Kidney (tissue), 14 donors: Measurements from ENCODE around the gene FBXW12. TPM values are rescaled to one million over a fixed set of nuclear protein-coding genes. Genes with fewer than 3 reads are reported as not detected.

ENCODE experiments used
- DNase-seq, 5 donors: peaks; one replicate each; pipeline ENCODE4 v3.0.0-alpha.2; 2013 to 2020
- FAIRE-seq: peaks from 2 replicates; lab custom pipeline; 2012; peaks lifted over from hg19 to GRCh38; lab: Jason Lieb, UNC
- H3K27ac ChIP-seq, 2 donors: one replicate each; pipeline ENCODE4 v1.7.0; 2013; ENCODE audit warnings: low read depth in 2 of 2, low read length in 2 of 2, inconsistent platforms in 1 of 2
- H3K27me3 ChIP-seq: one replicate; pipeline ENCODE4 v1.7.1; 2013; ENCODE audit warnings: low read length, inconsistent platforms; ENCODE audit not compliant: control insufficient read depth, insufficient read depth
- H3K36me3 ChIP-seq, 3 donors: one replicate each; pipeline versions ENCODE4 v1.7.0 to v1.7.1; 2013; ENCODE audit warnings: low read length in 3 of 3, control low read depth in 1 of 3, inconsistent platforms in 1 of 3; ENCODE audit not compliant: insufficient read depth in 3 of 3, control insufficient read depth in 2 of 3
- H3K4me1 ChIP-seq, 3 donors: one replicate each; pipeline versions ENCODE4 v1.7.0 to v1.7.1; 2013; ENCODE audit warnings: low read length in 3 of 3, inconsistent platforms in 1 of 3, low read depth in 1 of 3; ENCODE audit not compliant: control insufficient read depth in 2 of 3, insufficient read depth in 2 of 3
- H3K4me3 ChIP-seq, 3 donors: one replicate each; pipeline versions ENCODE4 v1.7.0 to v1.8.1; 2013; ENCODE audit warnings: low read length in 3 of 3, control low read depth in 1 of 3, inconsistent platforms in 1 of 3
- H3K9ac ChIP-seq, 3 donors: one replicate each; pipeline versions ENCODE4 v1.7.0 to v1.7.1; 2013; ENCODE audit warnings: low read length in 3 of 3, control low read depth in 1 of 3, inconsistent platforms in 1 of 3
- H3K9me3 ChIP-seq, 3 donors: one replicate each; pipeline versions ENCODE4 v1.7.0 to v1.7.1; 2013; ENCODE audit warnings: low read length in 3 of 3, control low read depth in 1 of 3, inconsistent platforms in 1 of 3; ENCODE audit not compliant: control insufficient read depth in 2 of 3, insufficient read depth in 1 of 3
- intact Hi-C: fragments of 100-400 bp; cut with DNase I; formaldehyde crosslinking; loops from one replicate; pipeline ENCODE4 v1.11.1; 2022
- polyA plus RNA-seq: library from polyadenylated mRNA; stranded (reverse); fragments of 350-450 nt; fragmentation: Illumina TruSeq; extraction: RNeasy Lipid Tissue Mini Kit (QIAGEN cat#74804); gene quantifications from one replicate; pipeline ENCODE4 v1.2.3, GENCODE V29; 2014; ENCODE audit warnings: low read depth, low replicate concordance; ENCODE audit not compliant: insufficient read depth
- total RNA-seq: library from RNA; stranded (reverse); fragmentation: NEBNext Ultra II Directional; extraction: Animal tissue kit (Norgen Biotek cat#: 25700); gene quantifications from one replicate; pipeline ENCODE4 v1.2.1, GENCODE V29; 2021
- TF ChIP-seq, protein P1 (sequence below): IDR thresholded peaks from 3 replicates; pipeline ENCODE4 v1.5.1; 2012; ENCODE audit warnings: mild to moderate bottlenecking, moderate library complexity, borderline replicate concordance; ENCODE audit not compliant: insufficient read depth; ENCODE audit errors: extremely low read depth
- donor health status: control.
- donor health status: control.
- donor health status: control.
- donor health status: control.
- donor health status: control.
- donor health status: DM: yes; HTN: yes; CAD: no.
- donor health status: Normal renal cell carcinoma (clear cell type).

FBXW12 gene
- total and polyA plus RNA-seq, 2 donors from 2014 or later: not detected

DNA sequence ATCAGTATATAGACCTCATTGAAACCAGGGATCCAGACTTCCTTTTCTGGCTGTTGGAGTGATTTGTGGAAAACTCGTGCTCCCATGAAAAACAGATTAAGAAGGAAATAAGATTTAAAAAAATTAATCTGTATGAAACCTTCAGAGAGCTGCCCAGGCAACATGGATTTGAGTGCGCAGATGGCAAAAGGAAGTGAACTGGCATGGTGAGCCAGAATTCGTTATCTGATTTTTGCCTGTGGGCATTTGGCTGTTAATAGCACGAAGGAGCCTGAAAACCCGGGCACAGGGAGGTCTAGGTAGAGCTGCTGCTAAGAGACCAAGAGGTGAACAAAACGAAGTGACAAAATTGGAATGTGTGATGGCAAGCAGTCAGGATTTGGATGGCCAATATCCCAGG lies 19.5 kb upstream of the FBXW12 start:
- no peaks in the 10 kb centered on the region for H3K36me3 ChIP-seq
- H3K9me3 ChIP-seq: no peaks in the 10 kb centered on the region
- TF ChIP-seq, protein P1, sequence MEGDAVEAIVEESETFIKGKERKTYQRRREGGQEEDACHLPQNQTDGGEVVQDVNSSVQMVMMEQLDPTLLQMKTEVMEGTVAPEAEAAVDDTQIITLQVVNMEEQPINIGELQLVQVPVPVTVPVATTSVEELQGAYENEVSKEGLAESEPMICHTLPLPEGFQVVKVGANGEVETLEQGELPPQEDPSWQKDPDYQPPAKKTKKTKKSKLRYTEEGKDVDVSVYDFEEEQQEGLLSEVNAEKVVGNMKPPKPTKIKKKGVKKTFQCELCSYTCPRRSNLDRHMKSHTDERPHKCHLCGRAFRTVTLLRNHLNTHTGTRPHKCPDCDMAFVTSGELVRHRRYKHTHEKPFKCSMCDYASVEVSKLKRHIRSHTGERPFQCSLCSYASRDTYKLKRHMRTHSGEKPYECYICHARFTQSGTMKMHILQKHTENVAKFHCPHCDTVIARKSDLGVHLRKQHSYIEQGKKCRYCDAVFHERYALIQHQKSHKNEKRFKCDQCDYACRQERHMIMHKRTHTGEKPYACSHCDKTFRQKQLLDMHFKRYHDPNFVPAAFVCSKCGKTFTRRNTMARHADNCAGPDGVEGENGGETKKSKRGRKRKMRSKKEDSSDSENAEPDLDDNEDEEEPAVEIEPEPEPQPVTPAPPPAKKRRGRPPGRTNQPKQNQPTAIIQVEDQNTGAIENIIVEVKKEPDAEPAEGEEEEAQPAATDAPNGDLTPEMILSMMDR: no peak
- FAIRE-seq (no peak), DNase-seq (peak in 1 of 5 donors; percentile 3)
- no peaks in the 10 kb centered on the region for H3K27me3 ChIP-seq
- intact Hi-C loops: no loop called here
- no peak overlapping the region for H3K9ac ChIP-seq
- H3K4me1 ChIP-seq: no peaks in the 10 kb centered on the region
- H3K27ac ChIP-seq: no peak overlapping the region
- H3K4me3 ChIP-seq: no peak overlapping the region

DNA sequence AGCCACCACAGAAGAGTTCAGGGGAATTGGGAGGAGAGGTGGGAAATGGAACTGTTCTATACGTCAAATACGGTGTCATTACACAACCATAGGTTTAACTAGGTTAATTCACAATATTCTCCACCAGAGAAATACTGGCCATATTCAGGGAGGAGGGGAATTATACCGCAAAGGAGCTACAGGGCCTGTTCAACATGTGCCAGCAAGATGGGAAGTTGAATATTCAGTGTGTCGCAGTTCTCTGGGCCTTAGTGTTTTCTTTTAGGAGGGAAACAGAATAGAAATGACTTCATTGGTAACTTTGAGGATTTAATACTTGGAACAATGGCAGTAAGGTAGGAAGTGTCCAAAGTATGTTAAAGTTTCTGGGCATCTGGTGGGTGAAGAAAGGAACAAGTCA lies 18.0 kb upstream of the FBXW12 start:
- intact Hi-C loops: no loop called here

DNA sequence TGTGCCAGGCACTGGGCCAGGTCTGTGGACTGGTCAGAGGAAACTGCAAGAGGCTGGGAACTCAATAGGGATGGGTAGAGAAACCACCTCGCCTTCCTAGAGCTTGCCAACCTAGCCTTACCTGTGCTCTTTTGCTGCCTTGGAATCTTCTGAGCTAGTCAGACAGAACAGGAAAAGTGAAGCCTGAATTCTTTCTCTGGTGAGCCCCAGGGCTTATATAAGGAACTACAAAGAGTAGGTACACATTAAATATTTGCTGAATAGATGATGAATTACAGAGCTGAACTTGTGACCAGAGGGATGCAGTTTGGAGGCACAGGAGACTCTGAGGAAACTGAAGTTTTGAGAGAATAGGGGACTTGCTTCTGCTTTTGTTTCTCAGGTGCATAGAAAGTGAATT lies 15.6 kb upstream of the FBXW12 start:
- DNase-seq: peak in 1 of 5 donors; percentile 6
- Histone ChIP-seq H3K36me3 (no peaks in the 10 kb centered on the region), H3K9ac (no peak overlapping the region), H3K4me3 (no peak overlapping the region), H3K27me3 (no peaks in the 10 kb centered on the region), H3K4me1 (no peaks in the 10 kb centered on the region), H3K27ac (no peak overlapping the region), H3K9me3 (no peaks in the 10 kb centered on the region)
- TF ChIP-seq, protein P1: no peak
- intact Hi-C loops: no loop called here
- FAIRE-seq: no peak

More for the DNA sequence above, 18.0 kb upstream of the FBXW12 start:
- Histone ChIP-seq H3K9ac (no peak overlapping the region), H3K4me1 (no peaks in the 10 kb centered on the region), H3K4me3 (no peak overlapping the region), H3K9me3 (no peaks in the 10 kb centered on the region), H3K27me3 (no peaks in the 10 kb centered on the region), H3K27ac (no peak overlapping the region), H3K36me3 (no peaks in the 10 kb centered on the region)
- no peak for DNase-seq
- FAIRE-seq: no peak
- TF ChIP-seq, protein P1: no peak

DNA sequence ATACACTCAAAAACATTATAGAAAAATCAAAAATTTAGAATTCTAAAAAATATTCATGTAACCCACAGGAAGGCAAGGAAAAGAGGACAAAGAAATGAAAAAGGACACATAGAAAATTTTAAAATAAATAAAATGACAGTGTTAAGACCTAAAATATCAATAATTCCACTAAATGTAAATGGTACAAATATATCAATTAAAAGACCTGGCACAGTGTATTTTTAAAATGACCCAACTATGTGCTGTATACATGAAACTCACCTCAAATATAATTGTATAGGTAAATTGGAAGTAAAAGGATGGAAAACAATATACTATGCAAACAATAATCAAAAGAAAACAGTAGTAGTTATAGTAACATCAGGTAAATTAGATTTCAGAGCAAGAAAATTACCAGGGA lies 10.1 kb upstream of the FBXW12 start:
- H3K9ac ChIP-seq: no peak overlapping the region
- H3K36me3 ChIP-seq: no peaks in the 10 kb centered on the region
- no peak for DNase-seq
- intact Hi-C loops: no loop called here
- H3K4me3 ChIP-seq: no peak overlapping the region
- no peak overlapping the region for H3K27ac ChIP-seq
- TF ChIP-seq, protein P1: no peak
- FAIRE-seq: no peak
- H3K4me1 ChIP-seq: no peaks in the 10 kb centered on the region
- no peaks in the 10 kb centered on the region for H3K27me3 ChIP-seq
- H3K9me3 ChIP-seq: no peaks in the 10 kb centered on the region
